Parathyroid adenoma (tissue), 2 donors: ENCODE measurements around the gene IRF7.
A peak's percentile ranks its signal among the peaks of the same experiment; 100 is the strongest.

Experiments used
- H2AFZ ChIP-seq: fragments of 300-600 bp; sonication (generic); one replicate; pipeline ENCODE4 v1.7.0; 2017; ENCODE audit warnings: antibody characterized with exemption, mild to moderate bottlenecking
- H3K27ac ChIP-seq: fragments of 300-600 bp; sonication (generic); one replicate; pipeline ENCODE4 v1.7.0; 2017
- H3K27me3 ChIP-seq: fragments of 300-600 bp; sonication (generic); one replicate; pipeline ENCODE4 v1.7.0; 2017; ENCODE audit warnings: low read length; ENCODE audit not compliant: control insufficient read depth, insufficient read depth
- H3K36me3 ChIP-seq: fragments of 300-600 bp; sonication (generic); one replicate; pipeline ENCODE4 v1.7.0; 2017; ENCODE audit warnings: low read length; ENCODE audit not compliant: control insufficient read depth, insufficient read depth
- H3K4me1 ChIP-seq: fragments of 300-600 bp; sonication (generic); one replicate; pipeline ENCODE4 v1.7.0; 2017; ENCODE audit warnings: control low read depth
- H3K4me2 ChIP-seq: fragments of 300-600 bp; sonication (generic); one replicate; pipeline ENCODE4 v1.7.0; 2017; ENCODE audit warnings: low read length
- H3K4me3 ChIP-seq: fragments of 300-600 bp; sonication (generic); one replicate; pipeline ENCODE4 v1.7.0; 2017; ENCODE audit warnings: low read depth, low read length
- H3K79me2 ChIP-seq: fragments of 300-600 bp; sonication (generic); one replicate; pipeline ENCODE4 v1.7.0; 2017; ENCODE audit warnings: control low read depth
- H3K9ac ChIP-seq: fragments of 300-600 bp; sonication (generic); one replicate; pipeline ENCODE4 v1.7.0; 2017; ENCODE audit warnings: mild to moderate bottlenecking
- H3K9me3 ChIP-seq: fragments of 300-600 bp; sonication (generic); one replicate; pipeline ENCODE4 v1.7.0; 2017; ENCODE audit warnings: low read length; ENCODE audit not compliant: control insufficient read depth
- TF ChIP-seq, protein P1 (sequence below): fragments of 300-600 bp; sonication (generic); IDR thresholded peaks from one replicate; pipeline ENCODE4 v1.7.0; 2017; ENCODE audit warnings: antibody characterized with exemption, mild to moderate bottlenecking
- donor health status: primary hyperparathyroidism.

Gene IRF7

DNA sequence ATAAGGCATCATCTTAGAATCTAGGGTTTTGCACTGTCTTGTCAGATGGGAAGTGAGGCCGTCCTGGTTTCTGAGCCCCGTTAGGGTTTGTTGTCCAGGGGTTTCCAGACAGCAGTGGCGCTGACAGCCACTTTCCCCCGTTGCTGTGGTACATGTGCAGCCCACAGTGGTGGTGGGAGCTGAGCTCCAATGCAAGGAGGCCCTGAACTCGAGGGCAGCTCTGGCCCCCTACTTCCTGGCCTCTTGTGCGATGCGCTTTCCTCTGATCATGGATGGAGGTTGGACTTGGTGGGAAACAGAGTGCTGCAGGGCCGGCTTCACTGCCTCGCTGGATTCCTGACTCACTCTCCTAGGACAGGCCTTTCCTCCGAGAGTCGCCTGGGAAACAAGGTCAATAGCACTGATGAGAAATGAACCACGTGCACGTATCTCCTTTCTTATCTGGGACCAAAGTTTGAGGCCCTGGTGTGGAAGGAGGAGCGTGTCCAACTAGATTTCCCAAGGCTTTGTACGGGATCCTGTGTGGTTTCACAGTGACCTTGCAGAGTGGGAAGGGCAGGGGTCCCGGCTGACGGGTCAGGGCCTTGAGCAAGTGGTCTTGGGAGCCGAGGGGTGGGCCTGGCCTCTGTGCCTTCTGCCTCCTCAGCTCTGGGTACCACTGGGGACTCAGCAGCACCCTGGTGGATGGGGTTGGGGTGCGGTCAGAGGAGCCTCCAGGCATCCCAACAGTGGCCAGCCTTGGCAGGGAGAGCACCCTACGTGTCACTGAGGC, 35.7 kb downstream of the IRF7 start:
- Histone ChIP-seq H3K4me2 (no peak overlapping the region), H3K4me1 (peaks cover 5% of the 10 kb centered on the region), H3K27ac (no peak overlapping the region), H3K27me3 (no peaks in the 10 kb centered on the region), H3K4me3 (no peak overlapping the region), H3K36me3 (no peaks in the 10 kb centered on the region), H3K9ac (no peak overlapping the region), H3K9me3 (no peaks in the 10 kb centered on the region), H2AFZ (no peak overlapping the region), H3K79me2 (peaks cover 45% of the 10 kb centered on the region)
- TF ChIP-seq, protein P1, sequence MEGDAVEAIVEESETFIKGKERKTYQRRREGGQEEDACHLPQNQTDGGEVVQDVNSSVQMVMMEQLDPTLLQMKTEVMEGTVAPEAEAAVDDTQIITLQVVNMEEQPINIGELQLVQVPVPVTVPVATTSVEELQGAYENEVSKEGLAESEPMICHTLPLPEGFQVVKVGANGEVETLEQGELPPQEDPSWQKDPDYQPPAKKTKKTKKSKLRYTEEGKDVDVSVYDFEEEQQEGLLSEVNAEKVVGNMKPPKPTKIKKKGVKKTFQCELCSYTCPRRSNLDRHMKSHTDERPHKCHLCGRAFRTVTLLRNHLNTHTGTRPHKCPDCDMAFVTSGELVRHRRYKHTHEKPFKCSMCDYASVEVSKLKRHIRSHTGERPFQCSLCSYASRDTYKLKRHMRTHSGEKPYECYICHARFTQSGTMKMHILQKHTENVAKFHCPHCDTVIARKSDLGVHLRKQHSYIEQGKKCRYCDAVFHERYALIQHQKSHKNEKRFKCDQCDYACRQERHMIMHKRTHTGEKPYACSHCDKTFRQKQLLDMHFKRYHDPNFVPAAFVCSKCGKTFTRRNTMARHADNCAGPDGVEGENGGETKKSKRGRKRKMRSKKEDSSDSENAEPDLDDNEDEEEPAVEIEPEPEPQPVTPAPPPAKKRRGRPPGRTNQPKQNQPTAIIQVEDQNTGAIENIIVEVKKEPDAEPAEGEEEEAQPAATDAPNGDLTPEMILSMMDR, result no peak

DNA sequence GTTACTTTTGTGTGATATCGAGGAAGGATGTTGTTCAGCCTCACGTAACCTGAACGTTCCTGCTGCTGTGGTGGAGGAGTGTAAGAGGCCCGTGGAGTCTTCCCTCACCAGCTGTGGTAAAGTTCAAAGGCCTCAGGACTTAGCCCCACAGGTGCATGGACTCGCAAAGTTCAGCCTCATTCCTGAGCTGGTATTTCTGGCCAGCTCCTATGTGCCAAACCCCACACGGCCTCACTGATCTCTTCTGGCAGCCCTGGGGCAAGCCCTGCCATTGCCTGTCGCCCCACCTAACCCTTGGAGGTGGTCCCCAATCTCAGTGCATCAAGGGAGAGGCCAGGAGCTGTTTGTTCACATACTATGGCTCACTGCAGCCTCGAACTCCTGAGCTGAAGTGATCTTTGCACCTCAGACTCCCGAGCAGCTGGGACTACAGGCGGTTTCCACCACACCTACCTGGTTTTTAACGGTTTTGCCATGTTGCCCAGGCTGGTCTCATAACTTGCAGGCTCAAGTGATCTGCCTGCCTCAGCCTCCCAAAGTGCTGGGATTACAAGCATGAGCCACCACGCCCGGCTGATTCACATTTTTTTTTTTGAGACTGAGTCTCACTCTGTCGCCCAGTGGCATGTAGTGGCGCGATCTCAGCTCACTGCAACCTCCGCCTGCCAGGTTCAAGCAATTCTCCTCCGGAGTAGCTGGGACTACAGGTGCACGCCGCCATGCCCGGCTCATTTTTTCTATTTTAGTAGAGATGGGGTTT, 37.3 kb downstream of the IRF7 start:
- Histone ChIP-seq H3K4me3 (no peak overlapping the region), H3K9me3 (no peaks in the 10 kb centered on the region), H3K4me1 (peaks cover 5% of the 10 kb centered on the region), H2AFZ (no peak overlapping the region), H3K4me2 (no peak overlapping the region), H3K27me3 (no peaks in the 10 kb centered on the region), H3K36me3 (no peaks in the 10 kb centered on the region), H3K27ac (no peak overlapping the region), H3K9ac (no peak overlapping the region), H3K79me2 (peaks cover 39% of the 10 kb centered on the region)
- TF ChIP-seq, protein P1, result no peak

DNA sequence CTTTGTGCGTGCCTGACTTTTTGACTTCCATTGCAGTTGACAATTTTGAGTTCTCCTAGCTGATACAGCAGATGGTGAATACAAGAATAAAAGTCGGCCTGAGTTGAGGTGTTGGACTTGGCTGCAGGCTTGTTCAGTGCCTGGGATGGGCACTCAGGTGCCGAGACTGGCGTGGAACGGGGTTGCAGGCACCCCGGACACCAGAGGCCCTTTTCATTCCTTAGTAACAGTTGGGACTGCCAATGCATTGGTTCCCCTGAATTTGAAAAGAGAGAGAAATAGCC, 38.2 kb downstream of the IRF7 start:
- Histone ChIP-seq H3K4me3 (peak overlapping the region; percentile 68), H3K4me1 (peaks cover 5% of the 10 kb centered on the region), H3K9ac (no peak overlapping the region), H3K9me3 (no peaks in the 10 kb centered on the region), H3K4me2 (peak overlapping the region; percentile 78), H3K36me3 (no peaks in the 10 kb centered on the region), H2AFZ (no peak overlapping the region), H3K79me2 (peaks cover 37% of the 10 kb centered on the region), H3K27ac (no peak overlapping the region), H3K27me3 (no peaks in the 10 kb centered on the region)
- TF ChIP-seq, protein P1, result no peak

DNA sequence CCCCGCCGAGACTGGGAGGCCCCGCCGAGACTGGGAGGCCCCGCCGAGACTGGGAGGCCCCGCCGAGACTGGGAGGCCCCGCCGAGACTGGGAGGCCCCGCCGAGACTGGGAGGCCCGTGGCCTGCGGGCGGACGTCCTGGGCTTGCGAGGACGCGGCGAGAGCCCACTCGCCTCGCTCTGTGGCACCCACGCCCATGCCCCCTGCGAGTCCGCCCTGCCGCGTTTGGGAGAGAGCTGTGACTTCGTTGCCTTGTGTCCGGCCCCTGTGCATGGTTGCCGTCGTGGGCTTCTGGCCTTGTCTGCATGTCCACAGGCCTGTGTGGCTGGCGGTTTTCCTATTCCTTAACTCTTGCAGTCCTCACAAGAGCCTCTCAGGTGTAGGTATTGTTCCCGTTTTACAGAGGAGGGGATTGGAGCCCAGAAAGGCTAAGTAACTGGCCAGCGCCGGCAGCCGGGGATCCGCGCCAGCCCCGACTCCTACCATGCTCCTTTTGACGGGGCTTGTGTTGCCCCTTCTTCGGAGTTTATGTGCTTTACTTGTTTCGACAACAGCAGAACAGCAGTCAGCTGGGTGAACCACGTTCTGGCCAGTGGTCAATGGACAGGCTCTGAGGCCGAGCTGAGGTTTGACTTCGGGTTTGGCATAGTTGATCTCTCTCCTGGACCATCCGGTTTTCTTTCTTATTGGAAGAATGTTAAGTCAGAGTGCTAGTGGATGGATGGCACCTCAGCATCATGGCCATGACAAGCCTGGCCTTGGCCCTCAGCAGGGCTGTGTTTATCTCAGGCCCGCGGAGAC, 38.7 kb downstream of the IRF7 start:
- Histone ChIP-seq H3K27me3 (no peaks in the 10 kb centered on the region), H3K79me2 (peaks cover 34% of the 10 kb centered on the region), H3K36me3 (no peaks in the 10 kb centered on the region), H3K9ac (no peak overlapping the region), H3K4me2 (peak overlapping the region; percentile 78), H3K4me1 (peaks cover 5% of the 10 kb centered on the region), H2AFZ (no peak overlapping the region), H3K4me3 (peak overlapping the region; percentile 68), H3K27ac (no peak overlapping the region), H3K9me3 (no peaks in the 10 kb centered on the region)
- TF ChIP-seq, protein P1, result no peak
